Activated CD8-positive, alpha-beta memory T cell treated with anti-CD3 and anti-CD28 coated beads for 24 hours (primary cell): ENCODE data around the gene NME5.
"Not testable (repeated sequence)": the region's sequence is repeated elsewhere in the genome, so short reads cannot be mapped to it uniquely, and the experiment has no call there.

Experiments
- DNase-seq: peaks from one replicate; pipeline ENCODE4 v3.0.0-alpha.2; 2020

Gene NME5, protein sequence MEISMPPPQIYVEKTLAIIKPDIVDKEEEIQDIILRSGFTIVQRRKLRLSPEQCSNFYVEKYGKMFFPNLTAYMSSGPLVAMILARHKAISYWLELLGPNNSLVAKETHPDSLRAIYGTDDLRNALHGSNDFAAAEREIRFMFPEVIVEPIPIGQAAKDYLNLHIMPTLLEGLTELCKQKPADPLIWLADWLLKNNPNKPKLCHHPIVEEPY

DNA sequence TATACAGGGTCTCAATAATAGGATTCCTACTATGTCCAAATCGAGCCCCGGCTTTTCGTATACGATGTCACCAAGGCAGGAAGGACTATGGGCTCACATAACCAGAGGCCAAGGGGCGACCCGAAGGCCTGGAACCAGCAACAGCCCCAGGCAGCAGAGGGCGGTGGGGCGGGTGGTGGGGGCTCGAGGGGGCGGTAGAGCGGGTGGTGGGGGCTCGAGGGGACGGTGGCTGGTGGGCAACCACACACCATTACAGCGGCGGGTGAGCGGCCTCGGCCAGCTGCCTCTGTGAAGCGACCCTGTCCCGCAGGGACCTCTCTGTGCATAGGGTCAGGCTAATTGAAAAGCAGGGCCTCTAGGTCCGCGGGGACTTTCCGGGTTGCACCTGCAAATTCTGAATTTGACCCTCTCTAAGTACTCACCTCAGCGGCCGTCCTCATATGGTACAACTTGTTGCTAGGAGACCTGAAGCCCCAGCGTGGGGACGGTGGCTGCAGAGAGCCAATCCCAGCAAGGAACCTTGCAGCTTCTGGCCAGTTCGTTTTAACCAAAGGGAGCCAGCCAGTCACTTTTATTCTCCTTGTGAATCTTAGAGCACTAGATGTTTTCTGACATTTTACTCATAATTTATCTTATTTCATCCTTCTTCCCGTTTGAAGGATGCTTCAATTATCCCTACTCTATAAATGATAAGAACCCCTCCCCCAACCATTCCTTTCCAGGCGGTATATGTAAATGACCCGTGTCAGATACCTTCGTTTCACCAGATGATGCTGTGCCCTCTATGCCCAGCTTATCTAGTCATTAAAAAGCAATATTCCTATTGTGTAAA, at the start of gene NME5:
Gene NME5, minus strand, starts transcription at position 480 of the 832 bp plus-strand sequence. CDS start 648 bp downstream, outside the sequence.
- DNase-seq = no peak

DNA sequence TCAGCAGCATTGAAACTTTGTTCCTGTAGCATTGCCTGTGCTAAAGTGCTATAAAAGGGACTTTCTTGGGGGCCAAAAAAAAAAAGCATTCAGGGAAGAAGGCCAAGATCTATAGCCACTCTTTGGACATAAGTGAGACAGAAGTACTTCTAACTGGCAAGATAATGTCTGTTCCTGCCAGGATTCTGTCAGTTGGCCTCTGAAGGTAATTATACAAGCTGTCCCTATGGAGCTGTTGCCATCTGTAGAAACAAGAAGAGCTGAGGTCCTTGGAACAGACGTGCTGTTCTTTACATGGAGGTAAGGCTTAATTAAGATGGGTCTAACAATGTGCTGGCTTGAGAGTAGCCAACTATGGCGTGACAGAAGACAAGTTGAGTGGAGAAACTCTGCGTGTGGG, 49.4 kb upstream of the NME5 start:
- no peak for DNase-seq

DNA sequence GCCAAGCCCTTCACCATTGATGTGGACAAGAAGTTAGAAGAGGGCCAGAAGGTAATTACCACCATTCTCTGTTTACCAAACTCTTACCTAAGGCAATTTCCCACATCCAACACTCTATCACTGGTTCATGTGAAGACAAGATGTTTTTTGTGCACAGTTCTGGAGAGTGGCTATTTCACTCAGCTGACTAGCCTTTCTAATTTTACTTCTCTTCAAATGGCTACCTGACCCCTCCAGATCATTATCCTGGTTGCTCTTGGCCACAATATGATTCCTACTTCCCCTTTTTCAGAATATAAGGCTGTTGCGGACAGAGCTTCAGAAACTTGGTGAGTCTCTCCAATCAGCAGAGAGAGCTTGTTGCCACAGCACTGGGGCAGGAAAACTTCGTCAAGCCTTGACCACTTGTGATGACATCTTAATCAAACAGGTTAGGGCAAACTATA, 46.8 kb upstream of the NME5 start:
- DNase-seq = no peak

DNA sequence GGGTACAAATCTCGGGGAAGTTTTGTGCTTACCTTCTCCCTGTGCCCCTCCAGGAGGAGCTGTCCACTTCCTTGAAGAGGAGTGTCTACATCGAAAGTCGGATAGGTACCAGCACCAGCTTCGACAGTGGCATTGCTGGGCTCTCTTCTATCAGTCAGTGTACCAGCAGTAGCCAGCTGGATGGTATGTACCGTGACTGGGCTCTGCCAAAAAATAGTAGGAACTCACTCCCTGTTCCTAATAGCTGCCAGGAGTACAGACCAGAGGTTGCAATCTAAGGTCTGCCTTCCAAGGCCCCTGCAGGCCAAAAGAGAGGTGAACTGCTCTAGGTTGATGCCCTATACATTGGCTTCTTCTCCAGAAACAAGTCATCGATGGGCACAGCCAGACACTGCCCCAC, 43.6 kb upstream of the NME5 start:
- DNase-seq = no peak

DNA sequence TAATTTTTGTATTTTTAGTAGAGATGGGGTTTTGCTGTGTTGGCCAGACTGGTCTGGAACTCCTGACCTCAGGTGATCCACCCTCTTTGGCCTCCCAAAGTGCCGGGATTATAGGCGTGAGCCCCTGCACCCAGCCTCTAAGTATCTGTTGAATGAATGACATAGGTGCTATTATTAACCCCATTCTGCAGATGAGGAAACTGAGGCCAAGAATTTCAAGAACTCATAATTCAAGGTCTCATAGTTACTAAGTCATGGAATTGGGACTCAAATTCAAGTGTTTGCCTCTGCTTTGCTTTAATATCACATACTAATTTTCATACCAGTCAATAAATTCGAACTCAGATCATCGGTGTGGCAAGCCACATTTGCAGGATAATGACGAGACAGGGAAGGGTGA, 41.6 kb upstream of the NME5 start:
- DNase-seq = no peak

DNA sequence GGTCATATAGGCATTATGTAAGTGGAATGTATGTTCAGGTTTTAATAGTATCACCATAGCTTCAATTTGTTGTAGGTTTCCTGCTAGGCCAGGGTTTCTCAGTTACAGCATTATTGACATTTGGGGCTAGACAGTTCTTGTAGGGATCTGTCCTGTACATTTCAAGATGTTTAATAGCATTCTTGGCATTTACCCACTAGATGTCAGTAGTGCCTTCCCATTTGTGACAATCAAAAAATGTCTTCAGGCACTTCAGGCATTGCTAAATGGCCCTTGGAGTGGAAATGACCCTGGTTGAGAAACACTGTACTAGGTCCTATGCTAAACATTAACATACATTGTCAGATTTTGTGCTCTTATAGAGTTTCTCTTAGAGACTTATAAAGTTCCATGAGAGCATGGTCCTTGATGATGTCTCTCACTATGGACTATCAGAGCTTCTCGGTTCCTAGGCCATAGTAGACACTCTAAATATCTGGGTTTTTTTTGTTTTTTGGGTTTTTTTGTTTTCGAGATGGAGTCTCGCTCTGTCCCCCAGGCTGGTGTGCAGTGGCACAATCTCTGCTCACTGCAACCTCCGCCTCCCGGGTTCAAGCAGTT, 41.1 kb upstream of the NME5 start:
- DNase-seq = no peak

DNA sequence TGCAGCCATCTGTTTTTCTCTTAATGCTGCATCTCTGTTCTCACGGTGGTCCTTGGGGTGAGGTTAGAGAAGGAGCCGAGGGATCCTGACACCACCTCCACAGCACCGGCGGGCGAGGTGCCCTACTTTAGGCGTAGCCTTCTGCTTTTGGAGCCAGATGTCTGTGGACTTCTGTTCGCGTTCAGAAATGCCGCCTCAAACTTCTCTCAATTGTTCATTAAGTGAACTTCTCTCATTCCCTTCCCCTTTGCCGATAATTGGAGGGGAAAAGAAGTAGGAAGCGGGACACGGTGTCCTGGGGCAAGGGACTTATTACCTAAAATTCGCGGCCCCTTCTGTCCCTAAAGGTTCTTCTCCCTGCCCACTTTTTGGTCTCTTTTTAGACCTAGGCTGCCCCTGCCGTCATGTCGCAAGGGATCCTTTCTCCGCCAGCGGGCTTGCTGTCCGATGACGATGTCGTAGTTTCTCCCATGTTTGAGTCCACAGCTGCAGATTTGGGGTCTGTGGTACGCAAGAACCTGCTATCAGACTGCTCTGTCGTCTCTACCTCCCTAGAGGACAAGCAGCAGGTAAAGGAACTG, 40.1 kb upstream of the NME5 start:
- DNase-seq = no peak

DNA sequence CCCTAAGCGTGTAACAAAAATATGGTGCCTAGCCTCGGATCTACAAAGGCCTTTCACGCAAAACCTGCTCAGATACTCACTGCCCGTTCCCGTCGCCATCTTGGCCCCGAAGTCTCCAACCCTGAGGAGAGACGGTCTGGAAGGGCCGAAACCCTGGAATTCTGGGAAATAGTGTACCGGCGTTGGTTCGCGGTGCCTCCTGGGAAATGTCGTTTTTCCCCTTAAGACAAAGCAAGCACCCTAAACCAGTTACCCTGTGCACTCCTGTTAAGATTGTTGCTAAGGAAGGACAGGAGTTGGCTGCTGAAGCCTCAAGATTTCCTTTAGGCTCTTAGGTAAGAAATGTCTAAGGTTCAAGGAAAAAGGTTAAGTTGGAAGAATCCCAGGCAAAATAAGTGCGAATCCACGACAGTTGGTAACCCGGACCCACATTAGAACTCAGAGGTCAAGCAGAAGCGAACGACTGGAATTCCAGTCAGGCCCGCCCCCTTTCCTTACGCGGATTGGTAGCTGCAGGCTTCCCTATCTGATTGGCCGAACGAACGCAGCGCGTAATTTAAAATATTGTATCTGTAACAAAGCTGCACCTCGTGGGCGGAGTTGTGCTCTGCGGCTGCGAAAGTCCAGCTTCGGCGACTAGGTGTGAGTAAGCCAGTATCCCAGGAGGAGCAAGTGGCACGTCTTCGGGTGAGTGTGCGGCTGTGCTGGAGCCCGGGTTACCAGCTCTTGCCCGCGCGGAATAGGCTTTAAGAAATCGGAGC, 39.5 kb upstream of the NME5 start, which contains the start of the genes BRD8 and KIF20A:
Gene BRD8, minus strand, starts transcription at position 115 of the 761 bp plus-strand sequence. Its CDS starts 16 bp downstream, at position 99.
Gene KIF20A, plus strand, starts transcription at position 597 of the 761 bp plus-strand sequence. CDS start 569 bp downstream, outside the sequence.
- peak; percentile 91 for DNase-seq

DNA sequence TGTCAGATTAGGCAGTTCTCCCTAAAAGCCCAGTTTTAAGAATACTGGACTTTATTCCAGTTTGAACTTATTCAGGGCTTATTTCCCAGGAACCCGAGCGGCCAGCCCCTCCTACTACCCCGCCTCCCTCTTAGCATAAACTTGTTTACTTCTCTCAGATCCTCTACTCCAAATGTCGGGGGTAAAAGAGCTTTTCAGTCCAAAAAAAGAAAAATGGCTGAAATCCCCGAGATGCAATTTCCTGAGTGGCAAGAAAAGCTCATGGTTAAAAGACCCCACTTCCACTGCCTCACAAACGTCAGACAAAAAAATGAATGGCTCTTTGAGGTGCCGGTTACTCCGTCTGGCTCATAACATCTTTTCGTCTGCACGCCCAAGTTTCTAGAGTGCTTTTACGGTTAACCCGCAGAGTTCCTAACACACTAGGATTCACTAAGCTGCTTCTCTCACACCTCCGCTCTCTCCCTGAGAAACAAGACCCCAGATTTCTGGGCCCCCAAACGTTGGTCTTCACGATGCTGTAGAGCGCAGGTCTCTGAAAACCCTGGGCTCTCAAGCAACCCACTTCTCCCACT, 38.8 kb upstream of the NME5 start:
- no peak for DNase-seq

DNA sequence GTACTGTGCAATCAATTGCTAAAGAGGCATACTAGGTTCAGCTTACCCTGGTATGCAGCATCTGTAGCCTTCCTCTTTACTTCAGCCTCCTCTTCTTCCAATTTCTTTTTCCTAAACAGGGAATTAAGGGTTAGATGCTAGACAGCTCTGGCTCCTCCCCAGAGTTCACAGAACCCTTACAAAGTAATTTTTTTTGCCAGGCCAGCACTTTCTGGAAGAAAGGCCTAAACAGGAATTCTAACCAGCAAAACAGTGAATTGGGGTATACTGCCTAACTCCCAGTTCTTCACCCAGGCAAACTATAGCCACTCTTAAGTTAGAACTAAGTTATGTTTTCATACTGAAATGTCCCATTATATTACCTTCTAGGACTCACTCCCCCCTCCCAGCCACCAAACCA, 31.1 kb upstream of the NME5 start:
- no peak for DNase-seq

DNA sequence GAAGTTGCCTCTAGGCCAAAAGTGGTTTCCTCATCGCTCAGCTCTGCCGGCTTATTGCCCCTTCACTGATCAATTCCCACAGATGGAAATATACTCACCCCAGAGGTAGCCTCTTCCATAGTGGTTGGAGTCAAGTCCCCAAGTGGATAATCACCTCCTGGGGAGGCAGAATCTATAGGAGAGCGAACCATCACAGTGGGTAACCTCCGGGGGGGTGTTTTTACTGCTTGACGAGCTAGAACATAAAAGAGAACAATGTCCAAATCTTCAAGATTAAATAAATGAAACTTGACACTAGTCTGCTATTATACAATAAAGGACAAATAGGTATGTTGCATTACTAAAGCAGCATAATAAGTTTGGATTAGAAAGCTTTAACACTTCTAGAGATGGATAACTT, 29.9 kb upstream of the NME5 start:
- no peak for DNase-seq

DNA sequence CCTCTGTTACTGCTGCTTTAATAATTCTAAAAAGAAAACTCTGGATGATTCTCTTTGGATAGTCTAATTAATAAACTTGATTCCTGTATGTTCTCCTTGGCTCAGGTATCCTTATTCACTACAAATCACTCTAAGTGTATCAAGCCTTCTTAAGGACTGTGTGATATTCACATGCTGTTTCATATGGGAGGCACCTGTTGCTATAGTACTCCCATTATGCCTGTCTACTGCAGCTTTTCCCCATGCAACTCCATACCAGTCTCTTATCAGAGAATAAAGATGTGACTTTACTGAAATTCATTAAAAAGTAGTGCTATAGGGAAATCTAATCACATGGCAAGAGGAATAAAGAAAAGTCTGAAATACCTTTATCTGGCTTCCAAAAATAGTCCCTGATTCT, 24.5 kb upstream of the NME5 start:
- no peak for DNase-seq

DNA sequence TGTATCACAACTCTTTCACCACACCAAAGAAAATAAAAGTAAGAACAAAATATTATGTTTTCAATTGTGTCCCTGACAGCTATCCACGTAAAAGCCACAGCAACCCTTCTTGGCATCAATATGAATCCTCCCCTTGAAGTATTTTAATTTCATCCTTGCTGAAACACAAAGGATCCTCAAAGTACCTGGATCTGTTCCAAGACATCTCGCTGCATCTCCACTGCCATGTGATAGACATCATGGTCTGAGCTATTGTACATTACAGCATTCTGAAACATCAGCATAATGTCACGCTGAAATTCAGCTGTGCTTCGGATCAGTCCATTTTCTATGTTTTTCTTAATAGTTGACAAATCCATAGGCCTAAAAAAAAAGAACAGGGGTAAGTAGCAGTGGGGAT, 21.5 kb upstream of the NME5 start:
- no peak for DNase-seq

DNA sequence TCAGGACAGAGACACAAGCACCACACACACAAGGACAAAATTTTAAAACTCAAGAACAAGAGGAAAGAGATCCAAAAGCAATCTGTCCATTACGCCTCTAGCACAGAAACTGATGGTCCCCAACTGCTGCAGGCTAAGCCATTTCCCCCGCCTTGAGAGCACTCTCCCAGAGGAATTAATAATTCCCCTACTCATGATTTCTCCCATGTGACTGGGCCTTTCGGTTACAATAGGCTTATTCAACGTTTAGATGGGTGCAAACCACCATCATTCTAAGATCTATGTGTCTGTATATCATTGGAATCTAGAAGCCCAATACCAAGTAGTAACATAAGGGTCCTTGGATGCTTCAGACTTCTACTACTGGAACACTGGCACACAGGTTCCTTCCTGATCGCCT, 20.4 kb upstream of the NME5 start:
- DNase-seq = no peak

DNA sequence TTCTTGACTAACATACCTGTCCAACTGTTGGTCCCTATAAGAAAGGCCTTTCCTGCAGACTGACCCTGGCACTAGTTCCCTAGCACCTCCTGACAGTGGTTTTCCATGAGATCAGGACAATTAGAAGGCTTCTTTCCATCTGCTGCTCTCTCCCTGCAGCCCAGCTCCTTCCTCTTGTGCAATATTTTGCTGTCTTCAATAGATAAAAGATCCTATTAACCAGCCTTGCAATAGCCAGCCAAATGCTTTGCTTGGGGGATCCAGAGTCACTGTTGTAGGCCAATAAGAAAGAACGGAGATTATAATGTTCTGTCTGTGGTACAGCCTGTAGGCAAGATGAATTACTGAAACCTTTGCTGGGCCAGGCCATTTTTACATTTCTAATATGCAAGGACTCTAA, 18.4 kb upstream of the NME5 start:
- no peak for DNase-seq

DNA sequence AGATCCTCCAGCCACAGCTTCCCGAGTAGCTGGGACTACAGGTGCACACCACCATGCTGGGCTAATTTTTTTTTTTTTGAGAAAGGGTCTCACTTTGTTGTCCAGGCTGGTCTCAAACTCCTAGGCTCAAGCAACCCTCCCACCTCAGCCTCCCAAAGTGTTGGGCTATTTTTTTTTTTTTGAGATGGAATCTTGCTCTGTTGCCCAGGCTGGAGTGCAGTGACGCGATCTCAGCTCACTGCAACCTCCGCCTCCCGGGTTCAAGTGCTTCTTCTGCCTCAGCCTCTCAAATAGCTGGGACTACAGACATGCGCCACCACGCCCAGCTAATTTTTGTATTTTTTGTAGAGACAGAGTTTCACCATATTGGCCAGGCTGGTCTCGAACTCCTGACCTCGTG, 16.7 kb upstream of the NME5 start:
- DNase-seq = not testable (repeated sequence)

DNA sequence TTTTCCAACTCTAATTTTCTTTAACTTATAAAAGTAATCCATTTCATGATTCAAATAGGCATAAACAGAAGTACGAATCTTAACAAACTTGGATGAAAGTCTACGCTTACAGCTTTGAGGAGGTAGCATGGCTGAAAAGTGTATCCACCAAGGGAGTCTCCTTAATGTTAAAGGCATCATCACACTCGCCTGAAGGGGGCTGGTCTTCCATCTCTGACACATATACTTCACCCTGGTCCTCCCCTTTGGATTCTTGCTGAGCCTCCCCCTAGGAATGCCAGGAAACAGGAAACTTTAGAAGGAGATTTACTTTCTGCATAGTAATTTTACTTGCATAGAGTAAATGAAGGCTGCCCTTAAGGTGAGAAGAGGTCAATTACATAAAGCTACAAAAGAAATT, 10.3 kb upstream of the NME5 start:
- DNase-seq = no peak

DNA sequence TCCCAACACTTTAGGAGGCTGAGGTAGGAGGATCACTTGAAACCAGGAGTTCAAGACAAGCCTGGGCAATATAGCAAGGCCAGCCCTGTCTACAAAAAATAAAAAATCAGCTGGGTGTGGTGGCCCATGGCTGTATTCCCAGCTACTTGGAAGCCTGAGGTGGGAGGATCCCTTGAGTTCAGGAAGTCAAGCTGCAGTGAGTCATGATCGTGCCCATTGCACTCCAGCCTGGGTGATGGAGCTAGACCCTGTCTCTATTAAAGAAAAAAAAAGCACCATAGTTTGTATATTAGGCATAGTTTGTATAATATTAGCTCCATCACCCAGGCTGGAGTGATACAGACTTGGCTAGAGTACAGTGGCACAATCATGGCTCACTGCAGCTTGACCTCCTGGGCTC, 9.6 kb upstream of the NME5 start:
- DNase-seq = no peak

DNA sequence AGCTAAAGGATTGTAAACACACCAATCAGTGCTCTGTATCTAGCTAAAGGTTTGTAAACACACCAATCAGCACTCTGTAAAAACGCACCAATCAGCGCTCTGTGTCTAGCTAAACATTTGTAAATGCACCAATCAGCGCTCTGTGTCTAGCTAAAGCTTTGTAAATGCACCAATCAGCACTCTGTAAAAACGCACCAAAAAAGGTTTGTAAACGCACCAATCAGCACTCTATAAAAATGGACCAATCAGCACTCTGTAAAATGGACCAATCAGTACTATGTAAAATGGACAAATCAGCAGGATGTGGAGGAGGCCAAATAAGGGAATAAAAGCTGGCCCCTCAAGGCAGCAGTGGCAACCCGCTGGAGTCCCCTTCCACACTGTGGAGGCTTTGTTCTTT, 4.3 kb upstream of the NME5 start:
- DNase-seq = not testable (repeated sequence)

DNA sequence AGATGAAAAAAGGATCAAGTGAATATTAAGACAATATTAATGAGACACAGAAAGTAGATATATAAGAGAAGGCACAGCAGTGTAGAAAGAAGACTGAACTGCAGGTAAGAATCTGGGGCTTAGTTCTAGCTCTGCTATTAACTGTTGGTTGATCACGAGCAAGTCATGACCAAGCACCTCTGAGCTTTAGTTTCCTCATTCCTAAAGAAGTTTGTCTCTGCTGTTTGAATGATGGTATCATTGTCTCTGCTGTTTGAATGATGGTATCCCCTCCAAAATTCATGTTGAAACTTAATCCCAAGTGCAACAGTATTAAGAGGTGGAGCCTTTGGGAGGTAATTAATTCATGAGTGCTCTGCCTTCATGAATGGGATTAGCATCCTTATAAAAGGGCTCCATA, 2.5 kb upstream of the NME5 start:
- DNase-seq = no peak

DNA sequence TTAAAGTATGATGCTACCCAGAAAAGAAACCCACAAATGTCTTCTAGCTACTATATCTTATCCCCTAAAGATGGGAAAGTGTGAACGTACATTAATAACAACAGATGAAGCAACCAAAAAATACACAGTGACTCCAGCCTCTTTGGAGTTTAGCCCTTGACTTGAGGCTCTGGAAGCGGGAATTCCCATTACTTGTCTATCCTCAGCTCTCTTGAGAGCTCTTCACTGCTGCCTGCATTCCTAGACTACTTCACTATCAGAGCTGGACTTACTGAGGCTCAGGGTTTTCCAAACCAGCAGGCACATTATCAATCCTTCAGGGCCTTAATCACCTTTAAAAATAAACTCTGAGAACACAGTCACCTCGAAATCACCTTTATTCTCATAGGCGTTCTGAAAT, 1.0 kb upstream of the NME5 start:
- no peak for DNase-seq

DNA sequence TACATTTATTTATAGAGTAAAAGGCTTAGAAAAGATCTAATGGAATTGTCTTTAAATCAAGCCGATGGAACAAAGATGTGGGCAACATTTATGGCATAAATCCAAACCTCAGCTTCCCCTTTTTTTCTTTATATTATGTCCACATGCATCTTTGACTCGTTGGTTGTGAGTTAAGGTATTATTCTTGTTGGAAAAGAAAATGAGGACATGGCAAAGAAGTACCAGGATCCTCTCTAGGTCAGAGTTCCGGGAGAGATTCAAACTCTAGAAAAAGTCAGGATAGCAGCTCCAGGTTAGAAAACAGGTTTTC, 508 bp upstream of the NME5 start:
- no peak for DNase-seq

DNA sequence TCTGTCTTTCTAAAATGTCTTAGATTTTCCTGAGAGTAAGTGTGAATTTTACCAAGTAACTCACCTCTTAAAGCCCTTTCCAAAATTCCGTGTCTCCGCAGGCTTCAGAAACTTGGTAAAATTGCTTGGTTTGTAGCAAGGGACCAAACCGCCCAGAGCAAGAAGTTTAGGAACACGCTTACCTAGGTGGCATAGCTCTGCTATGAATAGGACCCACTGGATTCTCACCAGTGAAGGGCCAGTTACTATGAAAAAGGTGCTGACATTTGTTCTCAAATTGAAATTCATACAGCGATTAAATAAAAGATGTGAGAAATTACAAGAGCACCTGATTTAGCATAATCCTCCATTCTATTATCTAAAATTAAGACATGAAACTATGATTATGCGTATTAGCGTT, 6.7 kb downstream of the NME5 start:
- DNase-seq = no peak
